ENCODE measurements around the gene GAS2L2.

- TF ChIP-seq CTCF (IDR thresholded peaks at IDR 0.05) (no peak), EZH2phosphoT487 (IDR thresholded peaks at IDR 0.05) (no peak)
Measured at GRCh38 chr17:35723735-35724134, 29.3 kb downstream of the GAS2L2 start.

Measured in neural progenitor cell (in vitro differentiated cells).